Subcutaneous adipose tissue (tissue), 4 donors: ENCODE measurements around the gene NUP133. TPM values are rescaled to one million over a fixed set of nuclear protein-coding genes. Genes with fewer than 3 reads are reported as not detected.

Experiments used
- total RNA-seq, 4 donors: library from RNA; depleted of rRNA; stranded (reverse); fragments of >200 nt; gene quantifications; one replicate each; pipeline ENCODE4 v1.1.0, GENCODE V29; 2016
- TF ChIP-seq, protein P1 (sequence below): fragments of 450-650 bp; IDR thresholded peaks from one replicate; pipeline ENCODE4 v1.5.1; 2016; ENCODE audit warnings: low read depth, mild to moderate bottlenecking, control low read depth, antibody characterized with exemption, moderate library complexity

The NUP133 gene
- total RNA-seq, 4 donors from 2014 or later = 22.6 to 52.5 (median 25.8) TPM

DNA sequence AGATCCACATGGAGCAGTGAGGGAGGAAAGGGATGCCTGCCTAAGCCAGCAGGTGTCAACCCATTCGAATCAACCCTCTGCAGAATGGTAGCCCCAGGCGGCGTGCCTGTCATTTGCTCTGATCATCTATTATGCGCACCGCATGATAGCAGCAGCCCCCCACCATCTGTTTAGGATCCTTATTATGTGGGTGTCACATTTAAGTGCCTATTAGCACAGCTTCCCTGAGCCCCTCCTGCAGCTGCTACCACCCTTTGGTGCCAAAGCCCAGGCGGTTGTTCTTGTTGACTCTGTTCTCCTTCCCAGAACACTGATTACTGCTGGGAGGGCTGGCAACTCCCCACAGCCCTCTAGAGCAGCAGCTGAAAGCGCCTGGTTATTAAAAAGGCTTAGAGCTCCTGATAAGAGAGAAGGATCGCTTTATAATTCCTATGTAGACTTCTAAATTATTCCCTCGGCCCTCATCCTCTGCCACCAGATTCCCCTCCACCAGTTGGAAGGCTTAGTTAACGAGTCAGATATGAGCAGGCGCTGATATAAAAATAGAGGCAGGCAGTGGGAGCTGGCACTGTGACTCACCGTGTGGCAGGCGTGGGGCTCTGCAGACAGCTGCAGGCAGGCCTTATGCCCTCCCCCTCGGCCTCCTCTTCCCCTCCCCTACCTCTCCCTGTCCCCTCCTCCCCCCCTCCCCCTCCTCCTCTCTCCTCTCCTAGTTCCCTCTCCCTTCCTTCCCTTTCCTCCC lies 97.3 kb downstream of the NUP133 start:
- TF ChIP-seq, protein P1, sequence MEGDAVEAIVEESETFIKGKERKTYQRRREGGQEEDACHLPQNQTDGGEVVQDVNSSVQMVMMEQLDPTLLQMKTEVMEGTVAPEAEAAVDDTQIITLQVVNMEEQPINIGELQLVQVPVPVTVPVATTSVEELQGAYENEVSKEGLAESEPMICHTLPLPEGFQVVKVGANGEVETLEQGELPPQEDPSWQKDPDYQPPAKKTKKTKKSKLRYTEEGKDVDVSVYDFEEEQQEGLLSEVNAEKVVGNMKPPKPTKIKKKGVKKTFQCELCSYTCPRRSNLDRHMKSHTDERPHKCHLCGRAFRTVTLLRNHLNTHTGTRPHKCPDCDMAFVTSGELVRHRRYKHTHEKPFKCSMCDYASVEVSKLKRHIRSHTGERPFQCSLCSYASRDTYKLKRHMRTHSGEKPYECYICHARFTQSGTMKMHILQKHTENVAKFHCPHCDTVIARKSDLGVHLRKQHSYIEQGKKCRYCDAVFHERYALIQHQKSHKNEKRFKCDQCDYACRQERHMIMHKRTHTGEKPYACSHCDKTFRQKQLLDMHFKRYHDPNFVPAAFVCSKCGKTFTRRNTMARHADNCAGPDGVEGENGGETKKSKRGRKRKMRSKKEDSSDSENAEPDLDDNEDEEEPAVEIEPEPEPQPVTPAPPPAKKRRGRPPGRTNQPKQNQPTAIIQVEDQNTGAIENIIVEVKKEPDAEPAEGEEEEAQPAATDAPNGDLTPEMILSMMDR = no peak

DNA sequence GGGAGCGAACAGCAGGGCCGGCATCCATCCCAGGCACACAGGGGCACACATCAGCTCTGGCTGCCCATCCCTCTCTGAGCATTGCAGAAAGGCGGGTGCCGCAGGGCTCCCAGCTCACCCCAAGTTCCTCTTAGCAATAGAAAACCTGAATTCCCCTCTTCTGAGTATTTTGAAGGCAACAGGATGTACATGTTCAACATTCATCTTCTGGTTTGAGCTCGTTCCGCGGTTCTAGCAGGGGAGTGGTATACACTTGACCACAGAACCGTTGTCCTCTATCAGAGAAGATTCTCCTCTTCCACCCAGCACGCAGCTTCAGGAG lies 97.8 kb downstream of the NUP133 start:
- TF ChIP-seq, protein P1 = no peak

DNA sequence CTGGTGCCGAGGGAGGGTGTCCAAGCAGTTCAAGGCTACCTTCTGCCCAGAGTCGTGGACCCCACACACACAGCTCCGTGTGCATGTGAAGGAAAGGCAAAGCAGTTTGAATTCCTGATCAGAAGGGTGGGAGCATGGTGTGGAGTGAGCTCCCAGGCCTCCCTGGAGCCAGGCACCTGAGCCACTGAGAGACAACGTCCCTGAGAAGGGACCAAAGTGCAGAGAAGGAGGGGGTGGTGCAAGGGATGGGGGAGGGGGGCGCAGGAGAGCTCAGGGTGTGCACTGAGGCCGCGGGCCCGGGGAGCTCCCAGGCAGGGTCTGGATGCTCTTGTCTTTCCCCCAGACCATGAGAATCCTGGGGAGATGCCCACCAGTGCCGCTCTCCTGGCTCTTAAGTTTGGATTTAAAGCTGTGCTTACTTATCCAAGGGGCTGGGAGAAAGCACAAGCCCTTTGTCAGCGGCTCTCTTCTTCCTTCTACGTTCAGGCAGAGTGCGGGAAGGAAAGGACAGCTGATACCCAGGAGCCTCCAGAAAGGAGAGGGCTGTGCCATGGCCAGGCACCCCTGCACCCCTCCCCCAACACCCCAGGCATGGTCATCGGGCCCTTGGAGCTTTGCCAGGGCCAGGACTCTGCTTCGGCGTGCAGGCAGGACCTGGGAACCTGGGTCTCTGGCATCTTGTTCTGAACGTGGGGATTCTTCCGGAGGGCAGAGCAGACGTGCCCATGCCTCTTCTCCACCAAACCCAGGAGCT lies 98.3 kb downstream of the NUP133 start:
- TF ChIP-seq, protein P1 = no peak

DNA sequence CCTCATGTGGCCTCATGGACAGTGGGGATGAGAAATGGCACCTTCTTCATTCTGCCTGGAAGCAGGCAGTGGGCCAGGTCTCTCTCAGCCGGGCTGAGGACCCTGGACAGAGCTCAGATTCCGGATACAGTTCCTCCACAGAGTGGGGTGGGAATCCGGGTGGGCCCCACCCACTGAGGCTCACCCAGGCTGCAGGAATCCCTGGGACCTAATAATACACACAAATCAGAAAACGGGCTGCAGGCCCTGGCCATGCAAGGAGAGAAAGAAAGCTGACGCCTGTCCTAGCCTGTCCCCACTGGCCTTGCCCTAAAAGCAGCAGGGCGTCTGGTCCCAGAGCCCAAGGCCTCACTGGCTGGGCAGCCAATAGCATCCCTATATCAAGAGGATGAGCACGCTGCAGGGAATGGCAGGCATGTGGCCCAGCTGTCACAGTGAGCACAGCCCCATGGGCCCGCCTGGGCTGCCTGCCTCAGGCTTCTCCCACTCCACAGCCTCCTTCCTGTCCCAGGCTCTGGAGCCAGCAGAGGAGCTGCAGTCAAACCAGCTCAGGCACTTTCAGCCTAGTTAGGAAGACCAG lies 99.6 kb downstream of the NUP133 start:
- TF ChIP-seq, protein P1 = no peak

DNA sequence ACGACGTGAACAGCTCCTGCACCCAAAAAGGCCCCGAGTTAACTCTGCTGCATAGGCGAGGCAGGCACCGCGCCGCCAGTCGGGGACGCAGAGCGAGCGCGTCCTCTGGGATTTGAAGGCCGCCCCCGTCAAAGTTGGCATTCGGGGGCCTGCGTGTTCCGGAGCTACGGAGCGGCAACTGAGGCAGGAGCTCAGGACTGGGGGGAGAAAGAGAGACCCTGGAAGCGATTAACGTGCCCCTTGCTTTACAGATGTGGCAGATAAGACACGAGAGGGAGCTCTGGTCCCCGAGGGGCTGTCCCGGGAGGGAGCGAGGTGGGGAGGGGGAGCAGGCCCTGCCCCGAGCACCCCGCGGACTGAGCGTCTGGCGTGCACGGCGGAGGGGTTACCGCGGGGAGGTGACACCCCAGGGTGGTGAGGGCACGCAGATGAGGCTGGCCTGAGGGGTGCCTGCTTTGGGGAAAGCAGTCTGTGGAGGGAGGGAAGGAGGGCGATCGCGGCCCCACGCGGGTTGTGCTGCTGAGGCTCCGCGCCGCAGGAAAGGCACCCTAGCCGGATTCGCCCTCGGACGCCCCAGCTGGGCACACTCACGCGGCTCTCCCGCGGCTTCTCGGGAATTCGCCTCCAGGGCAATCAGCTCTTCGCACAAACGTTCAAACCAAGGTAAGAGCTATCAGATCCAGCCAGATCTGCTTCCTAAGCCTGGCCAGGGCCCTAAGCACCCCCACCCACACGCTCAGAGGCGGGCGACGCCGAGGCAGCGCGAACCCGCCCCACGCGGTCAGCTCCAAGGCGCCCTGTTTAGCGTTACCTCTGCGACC lies 100.7 kb downstream of the NUP133 start:
- TF ChIP-seq, protein P1 = no peak

DNA sequence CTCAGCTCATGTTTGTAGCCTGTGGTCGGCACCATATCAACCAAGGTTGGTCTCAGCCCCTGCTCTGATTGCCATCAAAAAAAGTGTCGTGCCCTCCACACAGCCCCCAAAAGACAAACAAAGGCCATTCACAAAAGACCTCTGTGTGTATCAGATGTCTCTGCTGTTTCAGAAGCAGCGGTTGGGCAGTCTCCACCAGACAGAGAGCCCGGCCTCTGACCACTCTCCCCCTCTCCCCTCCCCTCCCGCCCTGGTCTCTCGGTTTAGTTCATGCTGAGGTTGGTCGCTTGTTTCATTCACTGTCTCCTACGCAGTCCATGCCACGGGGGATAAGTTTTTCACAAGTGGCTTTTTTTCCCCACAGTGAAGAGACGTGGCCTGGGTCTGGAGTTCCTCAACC lies 101.3 kb downstream of the NUP133 start:
- TF ChIP-seq, protein P1 = no peak
